ENCODE data around the gene HERC2.
"Not testable (repeated sequence)": the region's sequence is repeated elsewhere in the genome, so short reads cannot be mapped to it uniquely, and the experiment has no call there.

HERC2 gene

DNA sequence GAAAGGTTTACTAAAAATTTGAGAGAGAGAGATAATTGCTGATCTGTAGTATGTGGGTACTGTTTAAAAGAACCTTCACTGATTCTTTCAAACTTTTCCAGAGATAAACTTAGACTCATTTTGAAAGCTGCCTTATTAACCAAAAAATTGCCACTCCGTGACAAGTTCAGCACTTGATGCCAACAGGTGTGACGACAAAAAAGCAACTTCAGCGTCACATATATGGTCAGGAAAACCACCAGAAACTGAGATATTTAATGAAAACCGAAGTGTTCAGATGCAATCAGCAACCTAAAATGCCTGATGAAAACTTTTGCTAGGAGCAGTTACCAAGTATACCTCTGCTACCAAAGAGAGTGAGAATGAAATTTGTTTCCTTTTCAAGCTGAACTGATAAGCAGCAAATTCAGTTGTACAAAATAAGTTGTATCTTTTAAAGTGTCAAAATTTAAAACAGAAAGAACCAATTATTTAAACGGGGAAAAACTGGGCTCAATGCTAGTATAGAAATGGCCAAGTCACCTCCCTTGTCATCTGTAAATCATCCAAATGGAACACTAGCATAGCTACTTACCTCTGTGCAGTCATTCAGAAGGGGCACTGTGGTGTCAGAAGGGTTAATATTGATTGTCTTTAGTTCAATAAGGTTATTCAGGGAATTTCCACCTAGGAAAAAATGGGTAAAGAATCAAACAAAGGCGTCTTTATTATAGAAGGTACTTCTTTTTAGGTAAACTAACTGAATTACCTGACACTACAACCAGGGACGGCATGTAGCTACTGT is 131.4 kb downstream of the HERC2 start:
- DNase-seq (ENCODE audit: low read depth, low spot score), result no peak

DNA sequence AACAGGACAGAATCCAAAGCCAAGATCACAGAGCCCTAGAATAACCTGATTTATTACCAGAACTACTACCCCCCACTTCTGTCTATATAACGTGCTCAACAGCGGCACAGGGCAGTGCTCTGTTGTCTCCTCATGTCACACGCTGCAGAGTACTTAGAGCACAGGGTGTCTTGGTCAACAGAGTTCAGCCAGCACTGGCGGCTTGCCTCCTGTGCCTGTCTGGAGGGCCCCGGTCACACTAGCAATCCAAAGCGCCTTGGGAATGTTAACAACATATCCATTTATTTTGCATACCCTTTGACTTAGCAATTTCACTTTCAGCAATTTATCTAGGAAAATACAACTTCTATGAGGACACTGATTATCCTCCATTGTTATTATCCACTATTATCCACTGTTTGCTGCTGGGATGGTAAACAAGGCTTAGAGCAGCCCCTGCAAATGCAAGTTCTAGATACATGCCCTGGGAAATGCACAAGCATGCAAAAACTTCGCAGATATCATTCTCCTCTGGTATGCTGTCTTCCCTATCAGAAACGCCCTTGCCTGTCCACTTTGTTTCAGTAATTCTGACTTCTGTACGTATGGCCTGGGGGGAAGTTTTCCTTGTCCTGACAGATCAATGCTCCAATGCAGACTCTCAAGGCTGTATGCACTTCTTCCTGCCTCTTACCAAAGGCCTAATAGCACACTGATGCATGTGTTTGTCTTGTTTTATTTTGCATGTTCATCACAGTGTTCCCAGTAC is 136.7 kb downstream of the HERC2 start:
- no peak overlapping the region for H3K27ac ChIP-seq
- no peak for DNase-seq (ENCODE audit: low read depth, low spot score)

More for the DNA sequence above, 131.4 kb downstream of the HERC2 start:
- no peak overlapping the region for H3K27ac ChIP-seq

DNA sequence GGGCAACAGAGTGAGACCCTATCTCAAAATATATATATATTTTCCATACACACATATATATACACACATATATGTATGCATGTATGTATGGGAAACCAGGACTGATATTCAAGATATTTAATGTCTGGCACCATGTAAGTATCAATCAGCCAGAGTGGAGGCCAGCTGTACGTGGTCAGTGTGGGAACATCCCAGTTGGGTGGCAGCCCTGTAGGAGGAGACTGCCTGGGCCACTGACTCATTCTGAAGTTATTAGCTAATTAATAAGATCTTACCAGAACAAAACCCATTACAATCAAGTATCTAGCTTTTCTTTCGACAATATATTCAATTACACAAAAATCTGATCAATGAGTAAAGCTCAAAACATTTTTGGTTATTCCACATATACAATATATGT is 137.8 kb downstream of the HERC2 start:
- no peak overlapping the region for H3K27ac ChIP-seq
- DNase-seq (ENCODE audit: low read depth, low spot score), result no peak

DNA sequence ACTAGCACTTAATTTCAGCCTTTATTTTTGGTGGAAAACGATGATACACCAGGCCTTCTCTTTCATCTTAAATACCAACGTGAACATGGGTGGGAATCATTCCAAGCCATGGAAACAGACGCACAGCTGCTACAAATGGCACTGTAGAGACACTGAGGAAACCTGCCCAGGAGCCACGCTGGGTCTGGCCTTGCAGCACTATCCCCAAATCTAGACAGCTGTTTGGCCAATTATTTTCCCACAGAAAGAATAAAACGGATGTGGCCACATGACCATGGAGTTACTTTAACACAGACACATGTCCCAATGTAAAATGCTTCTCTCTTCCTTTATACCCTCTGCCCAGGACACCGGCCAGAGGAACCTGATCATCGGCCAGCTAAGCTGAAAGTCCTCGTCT is 139.2 kb downstream of the HERC2 start:
- no peak overlapping the region for H3K27ac ChIP-seq

DNA sequence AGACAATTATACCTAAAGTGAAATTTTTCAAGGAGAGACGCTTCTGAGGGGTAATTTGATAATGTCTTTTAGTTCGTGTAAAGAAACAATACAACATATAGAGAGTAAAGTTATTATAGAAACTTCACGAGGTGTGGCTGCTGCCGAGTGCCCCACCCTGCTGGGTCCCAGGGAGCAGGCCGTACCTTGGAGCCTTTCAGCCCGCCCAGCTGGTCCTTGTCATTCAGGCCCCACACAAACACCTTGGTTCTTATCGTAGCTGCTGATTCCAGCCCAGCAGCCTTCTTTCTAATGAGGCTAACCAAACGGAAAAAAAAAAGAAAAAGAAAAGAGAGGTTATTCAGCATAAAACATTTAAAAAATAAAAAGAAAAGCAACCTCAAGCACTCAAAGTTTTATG is 139.8 kb downstream of the HERC2 start:
- no peak for DNase-seq (ENCODE audit: low read depth, low spot score)

More for the DNA sequence above, 139.2 kb downstream of the HERC2 start:
- no peak for DNase-seq (ENCODE audit: low read depth, low spot score)

DNA sequence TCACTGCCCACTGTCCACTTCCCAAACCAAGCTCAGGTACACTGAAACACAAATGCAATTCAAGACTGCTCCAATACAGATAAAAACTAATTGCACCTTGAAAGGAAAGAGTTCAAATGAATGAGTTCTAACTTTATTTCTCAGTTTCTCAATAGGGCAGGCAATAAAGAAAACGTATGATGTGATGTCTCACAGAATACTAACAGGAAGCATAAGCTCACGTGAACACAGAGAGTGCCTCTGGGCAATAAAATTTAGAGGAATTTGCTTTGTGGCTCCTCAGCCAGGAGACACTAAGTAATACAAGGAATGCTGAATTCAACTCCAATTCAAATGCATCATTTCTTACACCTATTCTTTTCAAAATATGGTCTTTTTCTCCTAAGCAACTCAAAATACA is 140.6 kb downstream of the HERC2 start:
- H3K27ac ChIP-seq, result no peak overlapping the region
- DNase-seq (ENCODE audit: low read depth, low spot score), result no peak

More for the DNA sequence above, 139.8 kb downstream of the HERC2 start:
- no peak overlapping the region for H3K27ac ChIP-seq

DNA sequence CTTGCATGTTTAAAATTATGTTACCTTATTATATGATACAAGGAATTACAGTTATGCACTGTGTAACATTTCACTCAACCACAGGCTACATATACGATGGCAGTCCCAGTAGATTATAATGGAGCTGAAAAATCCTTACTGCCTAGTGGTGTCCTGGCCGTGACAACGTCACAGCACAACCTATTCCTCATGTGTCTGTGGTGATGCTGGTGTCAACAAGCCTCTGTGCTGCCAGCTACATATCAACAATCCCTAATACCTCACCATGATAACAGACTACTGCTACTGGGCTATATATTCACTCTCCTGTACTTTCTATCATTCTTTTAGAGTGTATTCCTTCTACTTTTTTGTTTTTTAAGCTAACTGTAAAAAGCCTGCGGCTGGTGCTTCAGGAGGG is 142.7 kb downstream of the HERC2 start:
- H3K27ac ChIP-seq, result no peak overlapping the region
- no peak for DNase-seq (ENCODE audit: low read depth, low spot score)

DNA sequence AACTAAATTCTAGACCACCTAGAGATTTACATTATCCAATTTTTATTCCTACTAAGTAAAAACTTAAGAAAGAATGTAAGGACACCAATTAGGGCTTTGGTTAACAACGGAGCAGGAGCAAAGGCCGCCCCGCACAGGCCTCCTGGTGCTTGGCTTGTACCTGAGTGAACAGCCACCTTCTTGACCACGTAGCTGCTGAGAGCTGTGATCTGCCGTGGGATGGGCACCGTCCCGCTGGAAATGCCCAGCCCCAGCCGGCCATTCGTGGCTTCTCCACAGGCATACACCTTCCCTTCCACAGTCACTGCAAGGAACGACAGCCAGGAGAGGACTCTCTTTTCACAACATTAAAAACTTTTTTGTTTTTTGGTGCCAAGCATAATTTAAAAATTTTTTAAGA is 143.3 kb downstream of the HERC2 start:
- DNase-seq (ENCODE audit: low read depth, low spot score), result no peak
- H3K27ac ChIP-seq, result no peak overlapping the region

DNA sequence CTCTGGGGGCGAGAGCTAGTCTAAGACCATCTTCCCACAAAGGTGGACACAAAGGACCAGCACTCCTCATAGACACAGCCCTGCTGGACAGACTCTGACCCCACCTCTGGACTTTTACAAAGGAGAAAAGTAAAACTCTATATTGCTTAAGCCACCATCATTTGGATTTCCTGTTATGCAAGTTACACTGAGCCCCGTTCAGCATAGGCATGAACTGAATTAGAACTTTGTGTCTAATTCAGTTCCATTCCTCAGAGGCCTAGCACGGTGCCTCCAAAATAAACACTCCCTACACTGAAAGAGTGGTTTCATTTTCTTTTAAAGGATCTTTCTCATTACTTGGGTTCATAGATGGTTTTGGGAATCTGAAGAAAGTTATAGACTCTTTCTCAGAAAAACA is 143.7 kb downstream of the HERC2 start:
- no peak overlapping the region for H3K27ac ChIP-seq
- no peak for DNase-seq (ENCODE audit: low read depth, low spot score)

DNA sequence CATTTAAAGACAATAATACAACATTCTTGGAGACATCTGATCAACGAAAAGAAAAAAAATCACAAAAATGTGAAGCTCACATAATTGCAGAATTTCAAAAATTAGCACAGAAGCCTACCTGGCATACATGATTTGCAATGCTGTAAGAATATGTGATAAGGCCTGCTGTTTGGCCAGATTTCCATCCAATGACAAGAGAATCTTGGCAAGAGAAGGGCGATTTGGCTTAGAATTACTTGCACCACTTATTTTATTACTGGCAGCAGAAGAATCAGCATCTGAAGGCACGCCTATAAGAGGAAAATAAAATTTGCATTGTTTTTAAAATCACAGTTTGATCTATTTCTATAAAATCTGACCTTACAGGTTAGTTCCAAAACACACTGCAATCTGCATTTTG is 152.6 kb downstream of the HERC2 start:
- H3K27ac ChIP-seq, result no peak overlapping the region
- DNase-seq (ENCODE audit: low read depth, low spot score), result no peak

DNA sequence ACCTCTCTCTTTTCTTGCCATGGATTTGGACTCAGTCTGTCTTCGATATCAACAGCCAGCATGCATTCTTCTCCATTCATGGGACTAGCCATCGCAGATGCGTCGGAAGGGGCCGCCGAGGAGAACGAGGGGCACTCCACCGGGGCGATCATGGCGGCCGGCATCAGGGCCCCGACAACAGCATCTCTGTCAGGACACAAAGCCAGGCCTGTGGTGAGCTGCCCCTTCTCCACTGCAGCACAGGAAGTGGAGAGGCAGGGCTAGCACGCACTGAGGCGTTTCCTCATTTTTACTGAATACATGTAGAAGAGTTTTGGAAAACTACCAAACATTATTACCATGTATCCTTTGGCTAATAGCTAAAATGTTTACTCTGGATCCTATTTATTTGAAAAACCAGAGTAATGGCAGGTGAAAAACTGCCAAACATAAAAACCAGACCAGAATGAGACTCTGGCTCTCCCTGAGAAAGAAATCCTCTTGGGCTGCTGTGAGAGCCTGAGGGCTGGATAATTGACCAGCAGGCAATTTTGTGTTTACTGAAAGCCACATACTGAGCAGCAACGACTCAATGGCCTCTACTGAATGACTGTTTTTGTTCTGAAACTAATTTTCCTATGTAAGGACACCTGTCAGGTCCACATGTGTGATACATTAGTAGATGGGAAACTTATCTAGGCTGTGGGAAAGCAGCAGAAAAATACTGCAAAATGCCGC is 153.4 kb downstream of the HERC2 start:
- not testable (repeated sequence) for DNase-seq (ENCODE audit: low read depth, low spot score); H3K27ac ChIP-seq

DNA sequence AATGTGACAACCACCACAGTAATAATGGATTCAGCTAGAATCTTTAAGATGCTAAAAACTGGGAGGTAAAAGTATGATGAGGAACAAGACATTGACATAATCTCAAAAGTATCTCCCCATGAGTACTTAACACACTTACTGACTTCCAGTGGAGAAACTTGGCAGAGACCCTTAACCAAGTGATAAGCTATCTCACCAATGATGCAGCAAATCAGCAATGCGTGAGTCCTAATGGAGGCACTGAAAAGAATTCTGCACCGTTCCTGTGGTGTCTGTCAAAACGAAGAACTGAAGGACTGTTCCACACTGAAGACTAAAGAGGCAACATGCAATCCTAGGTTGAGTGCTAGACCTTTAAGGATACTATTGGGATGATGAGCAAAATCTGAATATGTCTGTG is 154.9 kb downstream of the HERC2 start:
- DNase-seq (ENCODE audit: low read depth, low spot score), result no peak
- H3K27ac ChIP-seq, result no peak overlapping the region

DNA sequence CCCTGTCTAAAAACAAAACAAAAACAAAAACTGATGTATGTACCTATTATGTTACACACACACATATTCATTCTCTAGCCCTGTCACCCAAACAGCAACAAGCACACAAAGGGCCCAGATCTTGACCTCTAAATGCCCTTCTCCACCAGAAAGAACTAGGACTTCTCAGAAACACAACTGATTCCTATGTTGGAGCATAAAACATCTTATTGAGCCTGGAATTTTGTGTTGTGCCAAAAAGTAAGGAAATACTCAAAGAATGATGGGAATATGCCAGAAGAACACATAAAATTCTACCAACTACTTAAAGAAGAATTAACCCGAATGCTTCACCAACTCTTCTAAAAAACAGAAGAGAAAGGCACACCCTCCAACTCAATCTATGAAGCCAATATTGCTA is 156.2 kb downstream of the HERC2 start:
- H3K27ac ChIP-seq, result no peak overlapping the region
- no peak for DNase-seq (ENCODE audit: low read depth, low spot score)

DNA sequence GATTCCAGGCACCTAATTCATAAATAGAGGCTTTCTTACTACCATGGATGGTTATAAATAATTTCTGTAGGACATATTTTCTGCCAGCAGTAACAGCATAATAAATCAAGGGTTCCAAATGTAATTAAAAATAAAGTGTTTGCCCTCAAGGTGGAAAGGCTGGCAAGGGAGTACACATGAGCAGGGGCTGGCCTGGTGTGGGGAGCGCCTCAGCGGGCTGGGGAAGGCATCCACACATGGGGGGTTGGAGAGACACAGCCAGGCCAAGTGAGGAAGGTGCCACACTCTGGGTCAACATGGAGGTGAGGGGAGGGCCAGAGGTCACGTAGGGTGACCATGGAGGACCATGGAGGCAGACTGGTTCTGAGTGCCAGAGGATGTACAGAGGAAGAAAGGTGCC is 157.1 kb downstream of the HERC2 start:
- no peak for DNase-seq (ENCODE audit: low read depth, low spot score)
- H3K27ac ChIP-seq, result no peak overlapping the region

DNA sequence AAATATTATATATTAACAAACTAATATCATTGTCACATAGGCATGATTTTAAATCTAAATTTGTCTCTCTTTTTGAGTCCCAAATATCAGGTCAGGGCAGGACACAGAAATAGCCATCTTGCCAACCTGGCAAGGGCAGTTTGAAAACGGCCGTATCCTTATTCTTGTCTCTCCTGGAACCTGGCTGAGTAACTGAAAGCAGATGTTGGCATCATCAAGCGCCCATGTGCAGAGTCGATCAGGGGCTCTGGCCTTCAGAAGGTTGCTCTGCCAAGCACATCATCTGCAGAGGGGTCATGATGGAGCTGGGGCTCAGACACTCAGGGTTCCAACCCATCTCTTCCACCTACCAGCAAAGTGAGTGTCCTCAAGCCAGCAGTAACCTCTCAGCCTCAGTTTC is 167.7 kb downstream of the HERC2 start:
- DNase-seq (ENCODE audit: low read depth, low spot score), result no peak
- H3K27ac ChIP-seq, result no peak overlapping the region

DNA sequence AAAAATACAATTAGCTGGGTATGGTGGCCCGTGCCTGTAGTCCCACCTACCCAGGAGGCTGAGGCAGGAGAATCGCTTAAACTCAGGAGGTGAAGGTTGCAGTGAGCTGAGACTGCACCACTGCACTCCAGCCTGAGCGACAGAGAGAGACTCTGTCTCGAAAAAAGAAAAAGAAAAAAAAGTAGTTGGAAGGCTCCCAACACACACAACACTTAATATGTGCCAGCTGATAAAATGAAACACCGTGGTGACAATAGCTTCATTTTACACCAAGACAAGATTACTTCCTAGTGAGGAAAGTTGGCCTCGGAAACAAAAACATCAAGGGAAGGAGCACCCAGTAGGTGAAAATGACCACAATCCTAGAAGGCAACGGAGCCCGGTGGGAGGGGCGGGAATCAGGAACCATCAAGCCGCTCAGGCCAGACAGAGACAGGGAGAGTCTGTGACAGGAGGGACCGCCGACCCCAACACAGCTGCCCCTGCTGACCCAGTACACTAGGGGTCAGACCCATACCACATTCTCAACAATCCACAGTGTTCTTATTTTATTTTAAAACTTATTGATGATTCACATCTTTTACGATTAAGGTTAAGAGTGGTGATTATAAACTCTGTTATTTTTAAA is 168.4 kb downstream of the HERC2 start:
- DNase-seq (ENCODE audit: low read depth, low spot score), result no peak
- no peak overlapping the region for H3K27ac ChIP-seq

DNA sequence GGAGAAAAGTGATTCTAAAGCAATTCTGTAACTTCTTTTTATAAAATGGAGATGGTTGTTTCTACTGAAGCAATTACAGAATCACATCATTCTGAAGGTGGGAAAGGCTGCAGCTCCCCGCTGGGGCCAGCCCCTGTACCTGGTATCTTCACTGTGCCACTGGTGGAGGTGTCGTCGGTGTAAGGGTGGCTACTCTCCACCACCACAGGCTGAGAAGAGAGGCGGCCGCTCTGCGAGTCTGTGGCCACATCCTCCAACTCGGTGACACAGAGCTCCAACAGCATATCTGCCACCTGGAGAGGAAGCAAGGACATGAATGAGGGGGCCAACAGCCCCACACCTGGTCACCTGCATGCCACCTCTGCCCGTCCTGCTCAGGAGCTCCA is 169.4 kb downstream of the HERC2 start:
- H3K27ac ChIP-seq; DNase-seq (ENCODE audit: low read depth, low spot score): not testable (repeated sequence)

DNA sequence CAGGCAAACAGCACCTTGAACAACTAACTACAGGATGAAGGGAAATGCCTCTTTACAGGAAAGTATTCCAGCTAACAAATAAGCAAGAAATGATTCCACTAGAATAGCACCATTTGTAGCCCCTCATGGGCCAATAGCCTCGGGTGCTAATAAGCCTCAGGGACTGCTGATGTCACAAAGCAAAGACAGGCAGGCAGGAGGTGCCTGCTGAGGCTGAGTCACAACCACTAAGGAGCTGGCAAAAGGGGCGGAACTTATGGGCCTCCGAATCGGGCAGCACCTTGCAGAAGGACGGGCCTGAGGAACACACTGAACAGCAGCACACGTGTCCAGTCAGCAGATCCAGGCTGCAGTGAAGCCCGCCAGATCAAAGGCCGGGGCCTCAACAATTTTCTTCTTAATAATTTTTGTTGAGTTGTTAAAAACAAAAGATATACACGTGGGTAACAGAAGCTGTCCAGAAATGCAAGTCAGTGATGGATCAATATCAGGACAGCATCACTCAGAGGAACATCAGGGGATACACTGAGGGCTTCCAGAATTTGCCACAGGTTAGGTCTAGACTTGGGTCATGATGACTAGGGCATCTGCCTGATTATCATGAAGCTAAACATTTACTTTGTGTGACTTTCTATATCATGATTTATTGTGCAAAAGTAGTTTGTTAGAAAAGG is 170.0 kb downstream of the HERC2 start:
- not testable (repeated sequence) for H3K27ac ChIP-seq; DNase-seq (ENCODE audit: low read depth, low spot score)

DNA sequence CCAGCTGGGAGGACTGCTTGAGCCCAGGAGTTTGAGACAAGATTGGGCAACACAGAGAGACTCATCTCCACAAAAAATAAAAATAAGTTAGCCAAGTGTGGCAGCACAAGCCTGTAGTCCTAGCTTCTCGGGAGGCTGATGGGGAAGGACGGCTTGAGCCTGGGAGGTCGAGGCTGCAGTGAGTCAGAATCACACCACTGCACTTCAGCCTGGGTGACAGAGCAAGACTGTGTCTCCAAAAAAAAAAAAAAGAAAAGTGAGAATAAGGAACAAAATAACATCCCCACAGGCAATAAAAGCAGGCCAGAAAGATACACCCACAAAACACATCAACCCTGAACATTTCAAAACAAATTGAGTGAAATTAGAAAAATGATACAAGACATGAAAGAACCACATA is 174.2 kb downstream of the HERC2 start:
- no peak for DNase-seq (ENCODE audit: low read depth, low spot score)
- no peak overlapping the region for H3K27ac ChIP-seq

DNA sequence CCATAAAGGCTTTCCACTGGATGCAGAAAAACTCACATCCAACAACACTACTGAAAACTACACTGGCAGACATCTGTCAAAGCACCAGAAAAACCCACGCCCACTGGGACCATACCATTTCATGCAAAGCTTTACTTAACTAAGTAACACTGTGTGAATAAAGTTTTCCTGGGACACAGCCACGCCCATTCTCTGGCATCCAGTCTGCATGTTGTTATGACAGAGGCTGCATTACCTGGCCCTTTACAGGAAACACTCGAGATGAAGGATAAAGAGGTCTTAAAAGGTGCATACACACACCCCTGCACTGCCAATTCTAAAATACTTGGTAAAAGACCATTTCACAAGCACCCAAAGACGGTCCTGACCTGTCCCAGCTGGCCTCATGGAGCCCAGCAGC is 176.6 kb downstream of the HERC2 start:
- not testable (repeated sequence) for H3K27ac ChIP-seq; DNase-seq (ENCODE audit: low read depth, low spot score)

All from epithelial cell of prostate (primary cell).